Islet of Langerhans (tissue), 1 donor: ENCODE measurements around the gene USP46.

Experiments
- FAIRE-seq: peaks from one replicate; lab custom pipeline; 2011; peaks lifted over from hg19 to GRCh38; lab: Jason Lieb, UNC

USP46 gene, protein sequence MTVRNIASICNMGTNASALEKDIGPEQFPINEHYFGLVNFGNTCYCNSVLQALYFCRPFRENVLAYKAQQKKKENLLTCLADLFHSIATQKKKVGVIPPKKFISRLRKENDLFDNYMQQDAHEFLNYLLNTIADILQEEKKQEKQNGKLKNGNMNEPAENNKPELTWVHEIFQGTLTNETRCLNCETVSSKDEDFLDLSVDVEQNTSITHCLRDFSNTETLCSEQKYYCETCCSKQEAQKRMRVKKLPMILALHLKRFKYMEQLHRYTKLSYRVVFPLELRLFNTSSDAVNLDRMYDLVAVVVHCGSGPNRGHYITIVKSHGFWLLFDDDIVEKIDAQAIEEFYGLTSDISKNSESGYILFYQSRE

DNA sequence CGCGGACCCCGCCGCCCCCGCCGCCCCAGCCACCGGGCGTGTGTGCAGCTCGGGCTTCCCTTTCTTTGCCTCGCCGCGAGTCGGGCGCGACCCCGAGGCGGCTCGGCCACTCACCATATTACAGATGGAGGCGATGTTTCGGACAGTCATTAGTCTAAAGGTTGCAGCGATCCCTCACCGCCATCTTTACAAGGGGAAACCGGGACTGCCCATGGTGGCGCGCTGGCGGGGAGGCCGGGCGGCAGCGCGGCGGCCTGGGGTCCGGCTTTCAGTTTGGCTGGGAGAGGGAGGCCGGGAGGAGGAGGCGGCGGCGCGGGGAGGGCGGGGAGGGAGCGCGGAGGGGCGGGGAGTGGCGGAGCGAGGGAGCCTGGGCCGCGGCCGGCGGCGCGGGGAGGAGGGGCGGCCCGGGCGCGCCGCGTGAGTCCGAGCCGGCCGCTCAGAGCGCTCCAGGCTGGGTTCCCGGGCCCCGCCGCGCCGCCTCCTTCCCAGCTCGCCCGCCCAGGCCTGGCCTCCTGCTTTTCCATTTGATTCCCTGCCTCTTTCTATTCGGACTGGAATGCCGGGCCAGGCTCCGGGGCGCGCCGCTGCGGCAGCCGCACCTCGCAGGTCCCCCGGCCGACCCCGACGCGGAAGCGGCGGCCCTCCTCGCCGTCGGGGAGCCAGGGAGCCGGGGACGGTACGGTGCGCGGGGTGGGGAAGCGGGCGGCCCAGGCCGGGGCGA, at the start of gene USP46:
Gene USP46 (minus strand): TSS at position 301 of the 721 bp plus-strand sequence. CDS start 151 bp downstream, at position 150.
- no peak for FAIRE-seq

DNA sequence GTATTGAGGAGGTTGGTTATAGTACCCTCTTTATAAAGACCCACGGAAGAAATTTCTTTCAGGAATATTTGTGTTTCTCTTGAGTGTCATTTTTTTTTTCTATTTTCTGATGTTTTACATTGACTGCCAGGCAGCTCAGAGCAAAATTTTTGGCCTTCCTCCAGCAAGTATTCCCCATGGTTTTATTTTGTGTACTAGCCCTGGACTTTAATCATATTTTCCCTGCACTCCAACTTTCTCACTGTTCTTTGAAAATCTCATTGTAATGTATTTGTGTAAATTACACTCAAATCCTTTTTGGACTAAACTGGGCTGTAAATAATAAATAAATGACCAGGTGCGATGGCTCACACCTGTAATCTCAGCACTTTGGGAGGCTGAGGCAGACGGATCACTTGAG, 45.6 kb upstream of the USP46 start:
- no peak for FAIRE-seq

DNA sequence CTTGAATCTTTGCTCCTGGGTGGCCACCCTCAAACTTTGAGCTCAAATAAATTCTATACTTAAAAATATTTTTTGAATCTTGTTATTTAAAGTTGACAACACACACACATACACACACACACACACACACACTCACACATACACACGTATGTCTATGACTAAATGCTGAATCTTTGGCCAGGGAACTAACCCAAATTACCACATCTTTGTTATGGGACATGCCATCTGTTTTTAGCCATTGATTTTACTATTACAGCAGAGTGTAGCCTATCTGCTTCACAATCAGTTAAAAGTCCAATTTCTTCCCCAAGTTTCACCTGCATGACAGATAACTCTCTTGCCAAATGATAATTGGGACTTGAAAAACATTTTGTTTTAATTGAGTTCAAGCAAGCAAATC, 45.0 kb upstream of the USP46 start:
- no peak for FAIRE-seq

DNA sequence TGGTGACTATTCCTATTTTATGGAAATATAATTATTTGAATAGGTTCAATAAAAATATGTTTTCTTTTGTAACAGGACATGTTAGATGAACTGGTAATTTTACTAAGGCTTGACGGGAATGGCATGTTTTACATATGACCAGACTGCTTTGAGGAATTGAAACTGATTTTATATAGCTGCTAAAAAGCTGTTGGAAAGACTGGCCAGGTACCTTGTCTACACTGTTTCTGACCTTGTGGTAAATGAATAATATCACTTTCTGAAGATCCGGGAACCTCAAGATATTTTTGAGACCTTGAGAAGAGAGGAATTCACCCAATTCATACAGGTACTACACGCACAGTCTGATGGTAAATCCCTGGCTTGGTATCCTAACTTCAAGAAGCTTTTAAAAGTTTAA, 42.1 kb upstream of the USP46 start:
- no peak for FAIRE-seq

DNA sequence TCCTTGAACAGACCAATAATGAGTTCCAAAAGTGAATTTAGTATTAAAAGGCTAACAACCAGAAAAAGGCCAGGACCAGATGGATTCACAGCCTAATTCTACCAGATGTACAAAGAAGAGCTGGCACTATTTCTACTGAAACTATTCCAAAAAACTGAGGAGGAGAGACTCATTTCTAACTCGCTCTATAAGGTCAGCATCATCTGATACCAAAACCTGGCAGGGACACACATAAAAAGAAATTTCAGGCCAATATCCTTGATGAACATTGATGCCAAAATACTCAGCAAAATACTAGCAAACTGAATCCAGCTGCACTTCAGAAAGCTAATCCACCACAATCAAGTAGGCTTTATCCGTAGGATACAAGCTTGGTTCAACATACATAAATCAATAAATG, 35.8 kb upstream of the USP46 start:
- FAIRE-seq = no peak

DNA sequence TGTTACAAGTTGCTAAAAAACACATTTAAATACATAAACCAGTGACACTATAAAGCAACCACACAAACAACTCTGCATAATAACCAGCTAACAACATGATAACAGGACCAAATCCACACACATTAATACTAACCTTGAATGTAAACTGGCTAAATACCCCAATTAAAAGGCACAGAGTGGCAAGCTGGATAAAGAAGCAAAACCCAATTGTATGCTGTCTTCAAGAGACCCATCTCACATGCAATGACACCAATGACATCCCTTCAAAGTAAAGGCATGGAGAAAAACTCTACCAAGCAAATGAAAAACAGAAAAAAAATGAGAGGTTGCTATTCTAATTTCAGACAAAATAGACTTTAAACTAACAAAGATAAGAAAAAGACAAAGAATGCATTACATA, 34.4 kb upstream of the USP46 start:
- FAIRE-seq = no peak

DNA sequence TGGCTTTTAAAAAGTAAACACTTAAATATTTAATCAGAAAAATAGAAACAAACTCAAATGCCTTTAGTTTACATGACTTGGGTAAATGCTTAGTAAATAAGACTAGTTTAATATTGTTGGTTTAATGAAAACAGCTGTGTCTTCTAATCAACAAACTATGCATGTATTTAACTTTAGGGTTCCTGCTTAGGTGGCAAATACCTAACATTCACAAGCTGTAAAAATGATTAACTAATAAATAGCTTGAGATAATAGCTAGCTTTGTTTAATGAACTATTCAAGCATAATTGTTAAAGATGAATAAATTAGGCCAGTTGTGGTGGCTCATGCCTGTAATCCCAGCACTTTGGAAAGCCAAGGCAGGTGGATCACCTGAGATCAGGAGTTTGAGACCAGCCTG, 30.0 kb upstream of the USP46 start:
- peak; percentile 51 for FAIRE-seq

DNA sequence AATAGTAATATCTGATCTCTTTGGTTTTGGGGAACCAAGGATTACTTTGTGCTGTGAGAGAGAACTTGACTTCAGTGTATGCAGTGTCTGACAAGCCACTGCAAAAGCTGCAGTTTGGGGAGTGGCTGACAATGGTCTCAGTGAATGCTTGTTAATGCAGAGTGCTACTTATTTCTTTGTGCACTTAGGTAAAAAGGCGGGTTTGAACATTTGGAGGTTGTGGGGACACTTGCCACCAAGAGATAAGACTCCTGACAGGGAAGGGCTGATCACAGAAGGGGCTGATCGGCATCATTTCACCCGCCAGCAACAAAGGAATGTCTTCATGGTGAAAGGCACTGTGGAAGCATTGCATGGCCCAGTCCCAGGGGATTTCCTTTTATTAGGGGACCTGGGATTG, 28.6 kb upstream of the USP46 start:
- no peak for FAIRE-seq

DNA sequence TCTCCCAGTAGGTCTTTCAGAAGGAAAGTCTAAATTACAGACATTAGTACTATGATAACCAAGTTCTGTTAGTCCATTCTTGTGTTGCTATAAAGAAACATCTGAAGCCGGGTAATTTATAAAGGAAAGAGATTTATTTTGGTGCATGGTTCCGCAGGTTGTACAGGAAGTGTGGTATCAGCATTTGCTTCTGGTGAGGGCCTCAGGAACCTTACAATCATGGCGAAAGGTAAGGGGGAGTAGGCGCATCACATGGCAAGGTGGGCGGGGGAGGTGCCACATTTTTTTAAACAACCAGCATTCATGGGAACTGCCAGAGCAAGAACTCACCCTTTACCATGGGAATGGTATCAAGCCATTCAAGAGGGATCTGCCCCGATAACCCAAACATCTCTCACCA, 26.2 kb upstream of the USP46 start:
- no peak for FAIRE-seq

DNA sequence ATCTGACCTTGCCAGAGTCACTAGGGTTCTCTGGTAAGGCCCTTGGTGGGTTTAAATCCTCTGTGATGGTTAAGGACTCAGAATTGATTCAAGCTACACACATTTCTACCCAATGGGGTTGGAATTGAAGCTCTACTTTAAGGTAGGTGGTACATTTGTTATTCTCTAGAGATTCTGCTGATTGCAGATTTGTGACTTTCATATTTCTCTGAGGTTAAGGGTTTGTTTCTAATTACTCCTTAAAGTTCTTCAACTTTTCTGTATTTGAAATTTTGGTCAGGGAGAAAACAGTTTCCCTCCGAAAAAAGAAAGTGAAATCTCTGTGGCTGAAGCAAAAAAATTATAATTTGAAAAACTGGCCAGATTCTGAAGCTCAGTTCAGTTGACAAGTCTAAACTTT, 25.8 kb upstream of the USP46 start:
- no peak for FAIRE-seq

DNA sequence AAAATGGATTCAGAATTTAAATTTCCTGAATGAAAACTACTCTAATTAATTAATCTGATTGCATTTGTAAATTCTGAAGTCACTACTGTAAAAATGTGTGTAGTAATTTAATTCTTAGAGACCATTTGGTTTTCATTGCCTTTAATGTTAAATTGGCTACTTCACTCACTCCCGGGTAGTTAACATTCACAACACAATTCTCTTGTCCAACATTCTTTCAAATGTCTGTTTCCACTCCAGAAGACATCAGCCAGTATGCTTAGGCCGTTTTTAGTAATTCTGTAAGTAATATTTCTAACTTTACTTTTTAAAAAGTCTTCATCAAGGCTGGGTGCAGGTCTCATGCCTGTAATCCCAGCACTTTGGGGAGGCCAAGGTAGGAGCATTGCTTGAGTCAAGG, 21.3 kb upstream of the USP46 start:
- no peak for FAIRE-seq

DNA sequence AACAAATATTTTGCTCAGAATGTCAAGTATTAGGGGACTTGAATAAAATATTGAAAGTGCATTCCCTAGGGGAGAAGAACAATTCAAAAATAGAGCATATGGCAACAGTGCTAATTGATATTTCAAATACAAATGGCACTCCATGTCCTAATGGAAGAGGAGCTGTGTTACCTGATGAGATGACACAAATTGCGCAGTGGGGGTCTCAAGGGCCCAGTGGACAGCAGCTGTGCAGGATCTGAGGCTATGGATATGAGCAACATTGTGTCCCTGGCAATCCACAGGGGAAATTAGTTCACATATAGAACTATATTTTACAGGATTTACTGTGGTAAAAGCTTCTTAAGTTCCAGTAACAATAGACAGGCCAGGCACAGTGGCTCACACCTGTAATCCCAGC, 17.4 kb upstream of the USP46 start:
- no peak for FAIRE-seq

DNA sequence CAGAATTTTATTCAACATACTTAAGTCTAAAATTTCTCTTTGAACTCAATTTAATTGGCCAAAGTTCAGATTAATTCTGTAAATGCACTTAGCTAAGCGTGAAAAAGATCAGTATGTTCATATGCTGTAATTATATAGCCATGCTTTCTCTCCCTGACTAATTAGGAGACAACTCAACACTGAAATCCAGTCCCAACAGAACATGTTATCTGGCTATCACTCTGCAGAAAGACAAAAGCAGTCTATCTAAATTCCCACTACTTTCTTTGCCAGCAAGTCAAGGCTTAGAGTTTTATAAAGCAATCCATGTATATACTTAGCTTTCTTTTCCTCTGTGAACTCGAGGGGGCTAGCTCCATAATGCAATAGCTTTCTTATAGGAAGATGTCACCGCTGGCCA, 16.0 kb upstream of the USP46 start:
- no peak for FAIRE-seq

DNA sequence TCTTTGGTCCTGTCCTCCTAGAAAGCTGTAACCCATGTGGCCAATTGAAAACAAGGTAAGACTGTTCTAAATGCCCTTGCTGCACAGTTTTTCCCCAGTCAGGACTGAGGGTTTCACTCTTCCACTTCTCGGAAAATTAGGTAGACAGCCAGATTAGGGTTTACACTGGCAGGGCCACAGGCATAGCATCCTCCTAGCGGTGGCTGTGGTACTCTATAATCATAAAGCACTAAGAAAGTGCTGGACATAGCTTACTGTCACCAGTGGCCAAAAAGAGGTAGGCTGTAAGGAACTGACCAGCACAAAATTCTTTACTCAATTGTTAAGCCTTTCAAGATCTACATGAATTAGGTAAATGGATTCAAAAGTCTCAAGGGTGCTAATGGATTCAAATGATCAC, 11.6 kb upstream of the USP46 start:
- FAIRE-seq = no peak

DNA sequence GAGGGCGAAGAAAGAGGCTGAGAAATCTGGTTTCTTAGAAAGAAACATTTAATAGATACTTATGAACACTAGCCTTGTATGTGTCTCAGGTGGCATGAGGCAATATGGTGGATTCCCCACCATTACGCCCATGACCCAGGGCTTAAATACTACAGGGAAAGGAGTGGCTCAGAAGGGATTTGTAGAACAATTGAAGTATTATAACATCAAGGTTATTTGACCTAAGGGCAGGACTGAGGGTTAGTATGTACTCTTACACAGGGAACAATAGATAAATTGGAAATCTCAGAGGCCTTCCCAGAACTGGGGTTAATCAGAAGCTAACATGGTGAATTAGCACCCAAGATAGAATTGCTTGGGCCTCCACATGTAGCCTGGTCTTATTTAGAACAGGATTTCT, 11.0 kb upstream of the USP46 start:
- FAIRE-seq = no peak

DNA sequence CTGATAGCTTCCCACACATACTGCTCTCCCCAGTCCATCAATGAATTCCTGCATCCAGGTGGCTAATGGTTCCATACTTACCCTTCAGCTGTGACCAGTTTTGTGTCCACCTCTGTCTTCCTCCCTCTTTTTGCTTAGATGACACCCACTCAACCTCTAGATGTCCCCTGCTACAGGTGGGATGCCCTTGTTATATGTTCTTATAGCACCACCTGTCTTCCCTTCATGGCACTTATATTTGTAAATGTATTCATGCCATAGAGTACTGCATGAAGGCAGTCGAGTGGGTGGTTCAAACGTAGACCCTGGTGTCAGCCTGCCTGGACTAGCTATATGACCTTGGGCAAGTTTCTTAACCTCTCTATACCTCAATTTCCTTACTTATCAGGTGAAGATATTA, 6.5 kb upstream of the USP46 start:
- no peak for FAIRE-seq

DNA sequence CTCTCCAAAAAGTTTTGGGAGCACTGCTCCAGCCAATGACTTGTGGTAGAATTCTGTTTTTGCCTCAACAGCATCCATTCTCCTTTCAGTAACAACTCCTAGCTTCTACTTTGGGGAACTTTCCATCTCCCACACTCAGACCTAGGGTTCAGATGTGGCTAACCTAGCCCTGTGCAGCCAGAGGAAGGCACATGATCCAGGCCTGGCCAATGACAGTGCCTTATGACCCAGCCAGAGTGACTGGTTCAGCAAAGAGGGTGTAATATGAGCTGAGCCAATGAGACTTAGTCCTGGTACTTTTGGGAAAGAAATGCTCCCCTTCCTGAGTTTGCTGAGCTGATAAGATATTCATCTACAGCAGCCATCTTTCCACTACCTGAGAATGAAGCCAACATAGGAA, 5.4 kb upstream of the USP46 start:
- FAIRE-seq = no peak

DNA sequence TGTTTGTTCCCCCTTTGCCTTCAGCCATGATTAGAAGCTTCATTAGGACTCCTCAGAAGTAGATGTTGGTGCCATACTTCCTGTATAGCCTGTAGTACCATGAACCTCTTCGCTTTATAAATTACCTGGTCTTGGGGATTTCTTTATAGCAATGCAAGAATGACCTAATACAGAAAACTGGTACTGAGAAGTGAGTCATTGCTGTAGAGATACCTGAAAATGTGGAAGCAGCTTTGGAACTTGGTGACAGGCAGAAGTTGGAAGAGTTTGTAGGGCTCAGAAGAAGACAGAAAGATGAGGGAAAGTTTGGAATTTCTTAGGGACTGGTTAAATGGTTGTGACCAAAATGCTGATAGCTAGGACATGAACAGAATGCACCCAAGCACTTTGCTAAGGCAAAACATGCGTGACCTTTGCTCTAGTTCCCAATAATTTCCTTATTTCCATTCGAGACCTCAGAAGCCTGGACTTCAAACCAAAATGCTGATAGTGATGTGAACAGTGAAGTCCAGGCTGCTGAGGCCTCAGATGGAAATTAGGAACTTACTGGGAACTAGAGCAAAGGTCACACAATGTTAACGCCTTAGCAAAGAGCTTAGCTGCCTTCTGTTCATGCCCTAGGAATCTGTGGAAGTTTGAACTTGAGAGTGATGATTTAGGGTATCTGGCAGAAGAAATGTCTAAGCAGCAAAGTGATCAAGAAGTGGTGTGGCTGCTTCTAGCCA, 3.0 kb upstream of the USP46 start:
- FAIRE-seq = no peak

DNA sequence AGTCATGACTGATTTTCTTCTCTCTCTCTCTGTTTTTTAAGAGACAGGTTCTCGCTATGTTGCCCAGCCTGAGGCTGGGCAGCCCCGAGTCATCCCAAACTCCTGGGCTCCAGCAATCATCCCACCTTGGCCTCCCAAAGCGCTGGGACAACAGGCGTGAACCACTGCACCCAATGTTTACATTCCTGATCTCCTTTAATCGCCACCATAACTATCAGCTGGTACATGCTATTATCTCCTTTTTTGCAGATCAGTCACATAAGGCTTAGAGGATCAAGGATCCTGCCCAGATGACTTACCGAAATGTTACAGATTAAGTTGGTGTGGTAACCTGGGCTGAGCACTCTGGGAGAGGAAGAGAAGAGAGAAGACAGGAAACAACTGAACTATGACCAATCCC, 1.5 kb upstream of the USP46 start:
- FAIRE-seq = no peak

DNA sequence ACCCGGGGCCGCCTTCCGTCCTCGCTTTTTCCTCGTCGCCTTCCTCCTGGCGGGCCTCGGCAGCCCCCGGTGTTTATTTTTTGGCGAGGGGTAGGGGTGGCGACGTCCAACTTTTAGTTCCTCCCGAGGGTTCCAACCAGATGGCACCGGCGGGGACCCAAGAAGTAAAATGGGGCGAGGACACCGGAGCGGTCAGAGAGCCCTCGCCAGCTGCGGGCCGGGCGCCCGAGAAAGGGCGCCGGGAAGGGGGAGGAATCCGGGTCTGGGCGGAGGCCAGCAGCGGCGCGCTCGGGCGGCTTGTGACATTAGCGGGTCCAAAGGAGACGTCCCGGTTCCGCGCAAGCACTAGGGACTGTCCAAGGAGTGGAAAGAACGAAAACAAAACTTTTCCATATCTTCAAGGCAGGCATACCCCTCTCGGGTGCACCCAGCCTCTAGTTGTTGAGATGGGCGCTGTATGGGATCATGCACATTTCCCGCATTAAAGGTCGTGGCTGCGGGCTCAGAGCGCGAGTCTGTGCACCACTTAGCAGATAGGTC, 691 bp upstream of the USP46 start:
- FAIRE-seq = no peak

DNA sequence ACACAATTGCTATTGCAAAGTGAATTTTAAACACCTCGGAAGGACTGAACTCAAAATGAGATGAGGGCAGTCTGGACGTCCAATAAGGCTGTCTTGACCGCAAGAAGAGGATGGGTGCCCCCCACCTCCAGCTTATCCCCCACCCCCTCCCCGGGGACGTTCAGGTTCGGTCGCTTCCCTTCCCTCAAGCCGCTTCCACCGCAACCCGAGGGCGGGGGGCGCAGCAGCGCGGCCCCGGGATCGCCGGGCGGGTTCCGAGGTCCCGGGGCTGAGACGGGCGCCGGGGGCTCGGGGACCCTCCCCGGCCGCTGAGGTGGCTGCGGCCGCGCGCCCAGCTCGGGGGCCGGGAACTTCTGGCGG, 480 bp downstream of the USP46 start:
- no peak for FAIRE-seq

DNA sequence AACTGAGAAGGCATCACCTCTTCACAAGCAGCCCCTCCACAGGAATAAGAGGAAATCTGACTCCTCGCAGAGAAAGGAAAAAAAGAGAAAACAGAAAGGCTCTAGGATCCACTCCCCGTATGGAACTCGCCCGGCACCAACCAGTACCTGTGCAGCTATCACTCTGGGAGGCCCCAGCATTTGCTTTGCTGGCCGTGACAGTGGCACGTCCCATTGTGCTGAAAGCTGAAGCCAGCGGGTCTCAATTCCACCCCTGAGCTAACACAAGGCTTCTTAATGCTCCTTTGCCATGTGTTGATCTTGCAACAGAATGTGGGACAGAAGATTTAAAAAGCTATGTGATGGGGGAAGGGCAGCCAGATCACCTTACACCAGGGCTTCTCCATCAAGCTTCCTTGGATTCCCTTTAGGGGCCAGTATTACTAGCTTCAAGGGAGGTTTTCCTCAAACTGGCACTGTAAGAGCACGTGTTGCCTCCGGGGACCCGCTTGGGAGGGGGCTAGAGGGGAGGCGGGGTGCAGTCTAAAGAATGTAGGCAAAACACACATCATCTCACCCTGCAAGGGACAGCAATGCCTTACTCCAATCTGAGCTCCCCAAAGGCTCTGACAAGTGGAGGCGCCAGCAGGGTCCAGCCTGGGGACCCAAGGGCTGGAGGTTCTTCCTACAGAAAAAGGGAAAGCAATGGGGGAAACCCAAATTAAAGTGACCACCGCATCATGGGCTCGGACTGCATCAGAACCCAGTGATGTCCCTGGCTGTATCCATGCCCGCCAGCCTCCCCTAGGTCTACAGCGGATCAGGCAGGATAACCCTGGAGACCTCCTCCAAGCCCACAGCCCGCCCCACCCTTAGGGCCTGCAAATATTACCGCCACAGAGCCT, 1.2 kb downstream of the USP46 start:
- no peak for FAIRE-seq
